Measurements from ENCODE around the gene NFIA. TPM values are rescaled to one million over a fixed set of nuclear protein-coding genes. Genes with fewer than 3 reads are reported as not detected.

The NFIA gene
- polyA plus RNA-seq, 3 donors: 1.4 to 5.3 (median 2.4) TPM

GRCh38 chr1:61330571-61330970 lies 248.2 kb downstream of the NFIA start:
- no peaks in the 10 kb centered on the region for H3K9me3 Mint-ChIP-seq
- no peak overlapping the region for H3K4me3 Mint-ChIP-seq
- Histone ChIP-seq H4K20me1 (ENCODE audit: insufficient read depth, low read length) (no peaks in the 10 kb centered on the region), H3K27me3 (ENCODE audit: control insufficient read depth in 2 of 2, insufficient read depth in 2 of 2, low read length in 2 of 2) (no peaks in the 10 kb centered on the region), H3K4me3 (replicated peaks in 1 of 3; ENCODE audit: low read depth in 2 of 3, low read length in 3 of 3) (no peak overlapping the region), H3K36me3 (replicated peaks in 1 of 2; ENCODE audit: control insufficient read depth in 1 of 2, insufficient read depth in 2 of 2, low read length in 2 of 2) (no peaks in the 10 kb centered on the region), H3K4me1 (ENCODE audit: control insufficient read depth in 1 of 2, insufficient read depth in 2 of 2, low read length in 2 of 2) (no peaks in the 10 kb centered on the region), H3K4me2 (replicated peaks; ENCODE audit: extremely low read depth, low read length, poor library complexity, severe bottlenecking) (no peak overlapping the region), H3K9me3 (replicated peaks in 1 of 2; ENCODE audit: control insufficient read depth in 1 of 2, insufficient read depth in 1 of 2, low read length in 2 of 2) (no peaks in the 10 kb centered on the region), H3K27ac (ENCODE audit: low read depth in 1 of 2, low read length in 2 of 2) (no peak overlapping the region), H3K79me2 (ENCODE audit: insufficient read depth, low read length) (no peaks in the 10 kb centered on the region), H2AFZ (ENCODE audit: insufficient read depth, low read depth, low read length, poor library complexity, severe bottlenecking) (no peak overlapping the region), H3K9ac (ENCODE audit: insufficient read depth, low read length, poor library complexity, severe bottlenecking) (no peak overlapping the region)
- no peak overlapping the region for H3K27ac Mint-ChIP-seq
- intact Hi-C loops (cut with micrococcal nuclease): no loop called here
- peaks cover 5% of the 10 kb centered on the region for H3K4me1 Mint-ChIP-seq
- TF ChIP-seq CTCF (IDR thresholded peaks at IDR 0.05): no peak
- H3K36me3 Mint-ChIP-seq: peaks cover 0 to 10% of the 10 kb centered on the region in 2 donors
- no peak for DNase-seq
- WGBS (ENCODE audit: insufficient coverage): no CpG with 5 or more reads among the region's 2 CpGs
- peaks cover 0 to under 1% (median 0%) of the 10 kb centered on the region in 3 donors for H3K27me3 Mint-ChIP-seq (ENCODE audit: low read depth in 3 of 3)

DNA sequence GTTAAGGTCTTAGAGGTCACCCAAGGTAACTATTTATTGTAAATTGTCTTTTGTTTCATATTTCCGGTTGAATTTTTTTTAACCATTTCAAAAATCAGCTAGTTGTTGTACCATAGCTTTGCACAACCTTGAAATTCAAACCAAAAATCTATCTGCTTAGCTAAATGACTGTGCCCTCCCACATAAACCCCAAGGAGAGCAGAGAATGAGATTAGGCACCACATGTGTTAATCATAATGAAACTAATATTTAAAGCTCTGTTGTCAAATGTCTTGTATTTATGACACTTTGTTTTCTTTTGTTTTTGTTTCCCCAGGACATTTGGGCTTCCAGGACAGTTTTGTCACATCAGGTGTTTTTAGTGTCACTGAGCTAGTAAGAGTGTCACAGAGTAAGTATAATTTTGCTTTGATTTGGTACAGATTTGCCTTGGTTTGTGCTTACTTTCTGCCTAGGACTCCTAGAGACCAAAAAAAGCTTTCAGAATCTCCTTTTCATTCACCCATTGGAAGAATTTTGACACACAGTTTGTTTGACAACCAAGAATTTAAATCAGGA lies 249.9 kb downstream of the NFIA start:
- Histone ChIP-seq H2AFZ (ENCODE audit: insufficient read depth, low read depth, low read length, poor library complexity, severe bottlenecking) (no peak overlapping the region), H3K9me3 (replicated peaks in 1 of 2; ENCODE audit: control insufficient read depth in 1 of 2, insufficient read depth in 1 of 2, low read length in 2 of 2) (no peaks in the 10 kb centered on the region), H3K4me1 (ENCODE audit: control insufficient read depth in 1 of 2, insufficient read depth in 2 of 2, low read length in 2 of 2) (no peaks in the 10 kb centered on the region), H3K27ac (ENCODE audit: low read depth in 1 of 2, low read length in 2 of 2) (no peak overlapping the region), H3K36me3 (replicated peaks in 1 of 2; ENCODE audit: control insufficient read depth in 1 of 2, insufficient read depth in 2 of 2, low read length in 2 of 2) (no peaks in the 10 kb centered on the region), H3K4me2 (replicated peaks; ENCODE audit: extremely low read depth, low read length, poor library complexity, severe bottlenecking) (no peak overlapping the region), H3K27me3 (ENCODE audit: control insufficient read depth in 2 of 2, insufficient read depth in 2 of 2, low read length in 2 of 2) (no peaks in the 10 kb centered on the region), H3K79me2 (ENCODE audit: insufficient read depth, low read length) (no peaks in the 10 kb centered on the region), H3K9ac (ENCODE audit: insufficient read depth, low read length, poor library complexity, severe bottlenecking) (no peak overlapping the region), H4K20me1 (ENCODE audit: insufficient read depth, low read length) (no peaks in the 10 kb centered on the region), H3K4me3 (replicated peaks in 1 of 3; ENCODE audit: low read depth in 2 of 3, low read length in 3 of 3) (no peak overlapping the region)
- H3K27ac Mint-ChIP-seq: no peak overlapping the region
- peaks cover 13% of the 10 kb centered on the region for H3K4me1 Mint-ChIP-seq
- H3K36me3 Mint-ChIP-seq: peaks cover 0 to 10% of the 10 kb centered on the region in 2 donors
- DNase-seq: no peak
- H3K4me3 Mint-ChIP-seq: no peak overlapping the region
- no peaks in the 10 kb centered on the region for H3K9me3 Mint-ChIP-seq
- H3K27me3 Mint-ChIP-seq (ENCODE audit: low read depth in 3 of 3): no peaks in the 10 kb centered on the region
- intact Hi-C loops (cut with micrococcal nuclease): no loop called here
- WGBS (ENCODE audit: insufficient coverage): no CpG with 5 or more reads among the region's 1 CpG
- no peak for TF ChIP-seq CTCF (IDR thresholded peaks at IDR 0.05)
